Activated CD8-positive, alpha-beta memory T cell treated with anti-CD3 and anti-CD28 coated beads for 36 hours (primary cell): ENCODE results near the gene KCNJ5. TPM values are rescaled to one million over a fixed set of nuclear protein-coding genes. Genes with fewer than 3 reads are reported as not detected.

Experiments used
- CTCF ChIA-PET: fragments of 350-600 bp; sonication (Branson Sonifier 250); formaldehyde crosslinking; loops from one replicate; lab custom pipeline; 2021; ENCODE audit warnings: antibody characterized with exemption; lab: Charles Lee
- POLR2A ChIA-PET: fragments of 350-600 bp; sonication (Branson Sonifier 250); formaldehyde crosslinking; loops from one replicate; lab custom pipeline; 2021; ENCODE audit warnings: antibody characterized with exemption; lab: Charles Lee
- total RNA-seq, 2 experiments: library from RNA; stranded (reverse); gene quantifications; one replicate each; pipeline ENCODE4 v1.2.3, GENCODE V29; 2021

Gene KCNJ5
- total RNA-seq, 2 experiments from 2014 or later, result not detected

DNA sequence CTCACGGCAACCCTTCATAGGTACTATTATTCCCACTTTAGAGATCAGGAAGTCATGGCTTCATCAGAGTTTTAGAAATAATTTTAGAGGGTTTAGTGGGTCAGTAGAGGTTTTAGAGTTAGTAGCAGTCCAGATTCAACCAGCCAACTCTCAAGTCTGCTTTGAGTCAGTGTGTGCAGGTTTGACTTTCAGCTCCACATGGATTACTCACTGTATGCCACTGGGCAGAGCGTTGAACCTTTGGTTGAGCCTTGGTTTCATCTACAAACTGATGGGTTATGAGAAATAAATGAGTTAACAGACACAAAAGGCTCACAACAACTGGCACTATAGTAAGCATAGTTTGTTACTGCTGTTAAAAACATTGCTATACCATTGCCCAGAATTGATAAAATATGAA lies 70.5 kb downstream of the KCNJ5 start:
- ChIA-PET POLR2A (no interaction called here), CTCF (interaction anchor here (1.6 kb wide), 1 partner anchor 77 kb away, joined by 5 read pairs; no protein-coding TSS in a partner anchor)

GRCh38 chr11:128962896-128963295 lies 71.7 kb downstream of the KCNJ5 start:
- POLR2A ChIA-PET, result no interaction called here
- CTCF ChIA-PET, result interaction anchor here (1.6 kb wide), 1 partner anchor 78 kb away, joined by 5 read pairs; no protein-coding TSS in a partner anchor

GRCh38 chr11:128963744-128964325 lies 72.7 kb downstream of the KCNJ5 start:
- CTCF ChIA-PET, result no interaction called here
- POLR2A ChIA-PET, result no interaction called here

- POLR2A ChIA-PET, result no interaction called here
- CTCF ChIA-PET, result no interaction called here
Observed at GRCh38 chr11:128964463-128964930, 73.3 kb downstream of the KCNJ5 start.

GRCh38 chr11:128965485-128965884 lies 74.3 kb downstream of the KCNJ5 start:
- POLR2A ChIA-PET, result no interaction called here
- CTCF ChIA-PET, result no interaction called here

GRCh38 chr11:128967578-128967977 lies 76.4 kb downstream of the KCNJ5 start:
- ChIA-PET POLR2A (no interaction called here), CTCF (no interaction called here)

GRCh38 chr11:128968916-128969315 lies 77.8 kb downstream of the KCNJ5 start:
- POLR2A ChIA-PET, result no interaction called here

More at GRCh38 chr11:128968916-128969315, 77.8 kb downstream of the KCNJ5 start:
- CTCF ChIA-PET, result no interaction called here

Other genes with a start within 250 kb of the KCNJ5 start
- gene FLI1, start 197.3 kb upstream of the KCNJ5 start, total RNA-seq, result 10 to 100 TPM; 41.0 to 44.9 TPM
- not detected for gene KCNJ1, start 24.1 kb upstream of the KCNJ5 start, total RNA-seq
- not detected for gene TP53AIP1, start 51.5 kb downstream of the KCNJ5 start, total RNA-seq